AG08396 (cell line): Measurements from ENCODE around the gene DNPH1.

ENCODE experiments used
- DNase-seq: peaks from one replicate; pipeline ENCODE4 v3.0.0; 2012; ENCODE audit warnings: low spot score, mixed read lengths

DNPH1 gene

DNA sequence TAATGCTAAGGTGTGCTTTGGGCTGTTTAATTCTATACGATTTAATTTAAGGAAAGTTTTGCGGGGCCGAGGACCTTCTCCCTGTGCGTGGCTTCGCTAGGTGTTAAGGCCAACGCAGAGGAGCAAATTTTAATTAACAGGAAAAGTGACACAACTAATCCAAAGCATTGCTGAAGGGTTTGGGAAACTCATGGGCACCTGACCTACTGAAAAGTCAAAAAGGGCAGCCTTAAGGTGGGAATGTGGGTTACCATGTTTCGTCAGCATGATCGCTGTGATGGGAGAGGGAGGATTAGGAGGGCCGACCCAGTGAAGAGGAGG, 47.7 kb downstream of the DNPH1 start:
- DNase-seq = no peak

GRCh38 chr6:43180985-43181384, 48.3 kb downstream of the DNPH1 start:
- DNase-seq = no peak

GRCh38 chr6:43180058-43180457, 49.2 kb downstream of the DNPH1 start:
- DNase-seq = no peak

DNA sequence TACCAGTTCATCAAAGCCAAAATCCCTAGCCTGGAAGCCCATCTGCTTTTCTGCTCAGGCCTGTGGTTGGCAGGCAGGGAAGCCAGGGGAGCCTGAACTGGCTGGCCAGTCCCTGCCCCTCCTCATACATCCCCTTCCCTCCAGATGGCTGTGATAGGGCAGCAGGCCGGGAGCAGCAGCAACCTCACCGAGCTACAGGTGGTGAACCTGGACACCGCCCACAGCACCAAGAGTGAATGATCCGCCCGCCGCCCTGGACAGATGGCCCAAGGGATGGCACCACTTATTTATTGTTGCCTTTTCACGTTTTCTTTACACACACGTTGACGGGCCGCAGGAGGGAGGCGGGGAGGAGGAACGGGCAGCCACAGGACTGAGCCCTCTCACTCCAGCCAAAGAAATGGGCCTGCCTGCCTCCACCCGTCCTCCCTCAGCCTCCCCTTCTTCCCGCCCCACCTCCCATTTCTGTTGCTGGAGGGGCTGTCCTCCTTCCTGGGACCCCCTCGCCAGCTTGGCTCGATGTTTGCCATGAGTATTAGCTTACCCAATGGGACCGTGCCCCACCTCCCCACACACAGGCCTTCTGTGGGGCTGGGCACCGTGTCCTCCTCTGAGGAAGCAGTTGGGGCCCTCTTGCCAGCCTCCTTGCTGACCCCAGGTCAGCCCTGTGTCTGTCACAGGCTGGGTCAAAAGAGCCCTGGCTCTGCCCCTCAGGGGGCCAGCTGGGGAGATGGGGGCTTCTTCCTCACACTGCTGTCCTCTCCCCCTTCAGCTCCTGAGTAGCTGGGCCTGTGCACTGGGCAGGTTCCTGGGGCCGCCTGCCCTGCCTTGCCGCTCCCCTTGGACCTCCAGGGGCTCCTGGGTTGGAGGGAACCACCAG, 50.1 kb downstream of the DNPH1 start:
- no peak for DNase-seq

DNA sequence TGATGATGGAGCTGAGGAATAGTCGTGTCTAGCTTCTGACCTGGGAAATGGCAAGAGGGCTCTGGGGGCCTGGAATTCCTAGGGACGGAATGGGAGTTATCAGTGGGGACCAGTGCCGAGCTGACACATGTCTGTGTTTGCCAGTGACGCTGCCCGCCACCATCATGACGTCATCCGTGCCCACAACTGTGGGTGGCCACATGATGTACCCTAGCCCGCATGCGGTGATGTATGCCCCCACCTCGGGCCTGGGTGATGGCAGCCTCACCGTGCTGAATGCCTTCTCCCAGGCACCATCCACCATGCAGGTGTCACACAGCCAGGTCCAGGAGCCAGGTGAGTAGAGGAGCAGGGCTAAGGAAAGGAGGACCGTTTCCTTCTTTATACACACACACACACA, 51.1 kb downstream of the DNPH1 start:
- DNase-seq = no peak

- DNase-seq = no peak
These were observed 52.9 kb downstream of the DNPH1 start for GRCh38 chr6:43176423-43176786.

- no peak for DNase-seq
These were observed 53.4 kb downstream of the DNPH1 start for GRCh38 chr6:43175676-43176422.
